HepG2 (cell line): ENCODE results near the gene CDC42EP1. TPM values are rescaled to one million over a fixed set of nuclear protein-coding genes. Genes with fewer than 3 reads are reported as not detected.

Experiments used
- CHD2 ChIP-seq: IDR thresholded peaks from 2 replicates; pipeline ENCODE4 v1.6.1; 2011; ENCODE audit warnings: low read depth, low read length, improper control_type of control experiment
- CREM ChIP-seq, 2 experiments: sonication (generic) in 1 of 2; formaldehyde crosslinking in 1 of 2; IDR thresholded peaks; 2 replicates each; pipeline versions ENCODE4 v1.4.0 to v1.6.1; 2016 to 2020; ENCODE audit warnings: antibody characterized with exemption in 1 of 2, mild to moderate bottlenecking in 1 of 2, missing genetic modification reagents in 1 of 2
- DMTF1 ChIP-seq: sonication (generic); formaldehyde crosslinking; IDR thresholded peaks from 2 replicates; pipeline ENCODE4 v1.4.0; 2020; ENCODE audit warnings: mild to moderate bottlenecking, missing genetic modification reagents
- ELF4 ChIP-seq: sonication (generic); formaldehyde crosslinking; IDR thresholded peaks from 2 replicates; pipeline ENCODE4 v1.5.0; 2020; ENCODE audit warnings: missing genetic modification reagents, mild to moderate bottlenecking, moderate library complexity, borderline replicate concordance
- FOXJ3 ChIP-seq: sonication (generic); formaldehyde crosslinking; IDR thresholded peaks from 2 replicates; pipeline ENCODE4 v1.4.0; 2020; ENCODE audit warnings: missing genetic modification reagents, mild to moderate bottlenecking, borderline replicate concordance
- GLMP ChIP-seq: sonication (generic); formaldehyde crosslinking; IDR thresholded peaks from 2 replicates; pipeline ENCODE4 v1.9.0; 2021; ENCODE audit warnings: missing genetic modification reagents, mild to moderate bottlenecking, borderline replicate concordance
- HCFC1 ChIP-seq: fragments of 150-350 bp; IDR thresholded peaks from 2 replicates; pipeline ENCODE4 v1.6.1; 2014; ENCODE audit warnings: low read depth, low read length
- HNRNPH1 ChIP-seq: fragments of 200-400 bp; formaldehyde crosslinking; optimal IDR thresholded peaks from 2 replicates; pipeline ENCODE3; 2017; ENCODE audit warnings: mild to moderate bottlenecking, low read depth, low read length
- KAT2B ChIP-seq: fragments of 150-350 bp; IDR thresholded peaks from 2 replicates; pipeline ENCODE4 v1.6.1; 2014; ENCODE audit warnings: low read depth, low read length, borderline replicate concordance
- POLR2A ChIP-seq, 2 experiments: IDR thresholded peaks; 2 replicates each; pipeline ENCODE4 v1.6.1; 2011; ENCODE audit warnings: low read depth in 2 of 2, low read length in 2 of 2, mild to moderate bottlenecking in 1 of 2, moderate library complexity in 1 of 2; ENCODE audit not compliant: insufficient read depth in 1 of 2
- RARG ChIP-seq: sonication (generic); formaldehyde crosslinking; IDR thresholded peaks from 2 replicates; pipeline ENCODE4 v1.4.0; 2020; ENCODE audit warnings: low read depth, mild to moderate bottlenecking, missing genetic modification reagents
- SKI ChIP-seq: fragments of 450-650 bp; IDR thresholded peaks from one replicate; pipeline ENCODE4 v1.6.1; 2018; ENCODE audit warnings: mild to moderate bottlenecking; ENCODE audit not compliant: partially characterized antibody
- SP4 ChIP-seq: sonication (generic); formaldehyde crosslinking; IDR thresholded peaks from 2 replicates; pipeline ENCODE4 v1.8.1; 2023; ENCODE audit warnings: mild to moderate bottlenecking, missing genetic modification reagents
- SRF ChIP-seq: IDR thresholded peaks from 2 replicates; pipeline ENCODE4 v1.6.1; 2011; ENCODE audit warnings: mild to moderate bottlenecking, low read depth, low read length, moderate library complexity
- TOPORS ChIP-seq: sonication (generic); formaldehyde crosslinking; IDR thresholded peaks from 2 replicates; pipeline ENCODE4 v1.8.0; 2023; ENCODE audit warnings: mild to moderate bottlenecking, missing genetic modification reagents
- ZBTB46 ChIP-seq: sonication (generic); formaldehyde crosslinking; IDR thresholded peaks from 2 replicates; pipeline ENCODE4 v1.4.0; 2020; ENCODE audit warnings: mild to moderate bottlenecking, missing genetic modification reagents, borderline replicate concordance
- ZBTB7B ChIP-seq: sonication (generic); formaldehyde crosslinking; IDR thresholded peaks from 2 replicates; pipeline ENCODE4 v1.4.0; 2020; ENCODE audit warnings: missing genetic modification reagents
- ZNF12 ChIP-seq: sonication (generic); formaldehyde crosslinking; IDR thresholded peaks from 2 replicates; pipeline ENCODE4 v1.5.0; 2020; ENCODE audit warnings: missing genetic modification reagents
- ZNF138 ChIP-seq: sonication (generic); formaldehyde crosslinking; IDR thresholded peaks from 2 replicates; pipeline ENCODE4 v1.5.0; 2020; ENCODE audit warnings: mild to moderate bottlenecking, low read depth, missing genetic modification reagents
- ZNF484 ChIP-seq: sonication (generic); formaldehyde crosslinking; IDR thresholded peaks from 2 replicates; pipeline ENCODE4 v1.5.1; 2020; ENCODE audit warnings: mild to moderate bottlenecking, low read depth, missing genetic modification reagents, borderline replicate concordance
- ZNF670 ChIP-seq: sonication (generic); formaldehyde crosslinking; IDR thresholded peaks from 2 replicates; pipeline ENCODE4 v1.8.0; 2022; ENCODE audit warnings: mild to moderate bottlenecking, missing genetic modification reagents, borderline replicate concordance
- ZNF83 ChIP-seq: sonication (generic); formaldehyde crosslinking; IDR thresholded peaks from 2 replicates; pipeline ENCODE4 v1.4.0; 2020; ENCODE audit warnings: missing genetic modification reagents, mild to moderate bottlenecking, borderline replicate concordance
- polyA plus RNA-seq, 8 experiments: library from polyadenylated mRNA; depleted of rRNA in 3 of 8; stranded (reverse) in 7 of 8; unstranded in 1 of 8; fragments of >200 nt; fragmentation: Illumina TruSeq in 4 of 8; extraction: Trizol in 4 of 8; gene quantifications; 2 replicates each; pipeline versions ENCODE4 v1.2.1 to v1.2.3, GENCODE V29; 2011 to 2016; ENCODE audit warnings: low read depth in 4 of 8, missing spikeins in 1 of 8, mixed read lengths in 1 of 8; ENCODE audit not compliant: insufficient read depth in 1 of 8
- total RNA-seq, 5 experiments: library from RNA; depleted of rRNA; stranded (reverse); fragments of >200 nt; fragmentation: Illumina TruSeq; extraction: Trizol; gene quantifications; 2 replicates each; pipeline ENCODE4 v1.2.3, GENCODE V29; 2016; ENCODE audit warnings: low read depth in 1 of 5
- TF ChIP-seq, protein P1 (sequence below): sonication (generic); formaldehyde crosslinking; IDR thresholded peaks from 2 replicates; pipeline ENCODE4 v1.5.0; 2020; ENCODE audit warnings: mild to moderate bottlenecking, missing genetic modification reagents, moderate library complexity

Gene CDC42EP1
- total and polyA plus RNA-seq, 2 of the 13 experiments (the other 11 are each of a cell fraction or from before 2014, with no cell fraction given), result 17.1 to 29.5 TPM

GRCh38 chr22:37560608-37561211, 430 bp downstream of the CDC42EP1 start (continued):
- no peak for TF ChIP-seq HNRNPH1
- 0 out of 4 replicates have a peak, but pooled peaks of 1 of the 2 experiments have one; percentile 34 for TF ChIP-seq POLR2A (IDR thresholded peaks at IDR 0.05; ENCODE audit: insufficient read depth in 1 of 2, low read depth in 2 of 2, low read length in 2 of 2)
- TF ChIP-seq KAT2B, result no peak
- no peak for TF ChIP-seq ZNF670
- TF ChIP-seq GLMP (CRISPR knock-in tag), result no peak
- TF ChIP-seq HCFC1, result no peak
- no peak for TF ChIP-seq ELF4 (CRISPR knock-in tag)
- no peak for TF ChIP-seq SP4 (CRISPR knock-in tag)
- TF ChIP-seq RARG (CRISPR knock-in tag), result no peak
- TF ChIP-seq ZBTB46 (CRISPR knock-in tag), result no peak
- peak; percentile 33; the same call in 1 of the 2 replicates for TF ChIP-seq ZBTB7B
- no peak for TF ChIP-seq ZNF12 (CRISPR knock-in tag)
- TF ChIP-seq SRF, result no peak
- TF ChIP-seq, protein P1, sequence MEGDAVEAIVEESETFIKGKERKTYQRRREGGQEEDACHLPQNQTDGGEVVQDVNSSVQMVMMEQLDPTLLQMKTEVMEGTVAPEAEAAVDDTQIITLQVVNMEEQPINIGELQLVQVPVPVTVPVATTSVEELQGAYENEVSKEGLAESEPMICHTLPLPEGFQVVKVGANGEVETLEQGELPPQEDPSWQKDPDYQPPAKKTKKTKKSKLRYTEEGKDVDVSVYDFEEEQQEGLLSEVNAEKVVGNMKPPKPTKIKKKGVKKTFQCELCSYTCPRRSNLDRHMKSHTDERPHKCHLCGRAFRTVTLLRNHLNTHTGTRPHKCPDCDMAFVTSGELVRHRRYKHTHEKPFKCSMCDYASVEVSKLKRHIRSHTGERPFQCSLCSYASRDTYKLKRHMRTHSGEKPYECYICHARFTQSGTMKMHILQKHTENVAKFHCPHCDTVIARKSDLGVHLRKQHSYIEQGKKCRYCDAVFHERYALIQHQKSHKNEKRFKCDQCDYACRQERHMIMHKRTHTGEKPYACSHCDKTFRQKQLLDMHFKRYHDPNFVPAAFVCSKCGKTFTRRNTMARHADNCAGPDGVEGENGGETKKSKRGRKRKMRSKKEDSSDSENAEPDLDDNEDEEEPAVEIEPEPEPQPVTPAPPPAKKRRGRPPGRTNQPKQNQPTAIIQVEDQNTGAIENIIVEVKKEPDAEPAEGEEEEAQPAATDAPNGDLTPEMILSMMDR (CRISPR knock-in tag), result no peak
- no peak for TF ChIP-seq DMTF1 (CRISPR knock-in tag)
- no peak for TF ChIP-seq ZNF83
- TF ChIP-seq SKI, result no peak
- no peak for TF ChIP-seq ZNF138
- TF ChIP-seq CHD2, result no peak
- no peak for TF ChIP-seq TOPORS (CRISPR knock-in tag)
- TF ChIP-seq CREM (IDR thresholded peaks at IDR 0.05), result no peak
- TF ChIP-seq CREM (CRISPR knock-in tag; IDR thresholded peaks at IDR 0.05), result no peak
- no peak for TF ChIP-seq ZNF484 (CRISPR knock-in tag)
- no peak for TF ChIP-seq FOXJ3
